ENCODE data around the gene FIGN.

The FIGN gene

DNA sequence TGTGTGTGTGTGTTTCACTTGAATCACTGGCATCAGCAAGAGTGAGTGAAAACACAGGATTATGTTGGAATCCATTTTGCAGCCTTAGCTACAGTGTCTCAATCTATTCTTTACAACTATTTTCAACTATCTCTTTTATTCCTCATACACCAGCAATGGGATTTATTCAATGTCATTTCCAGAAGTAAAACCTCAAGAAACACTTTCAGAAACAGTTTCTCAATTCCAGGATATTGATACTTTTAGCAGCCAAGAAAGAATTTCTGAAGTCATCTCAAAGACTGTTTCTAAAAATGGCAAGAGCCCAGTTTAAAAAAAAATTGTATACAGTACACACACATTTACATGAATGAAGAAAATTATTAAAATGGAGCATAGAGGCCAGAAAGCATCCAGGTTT lies 171.6 kb downstream of the FIGN start:
- H3K9ac ChIP-seq (ENCODE audit: low read depth, low read length), result no peak overlapping the region
- H3K4me2 ChIP-seq (ENCODE audit: insufficient read depth, low read length), result no peak overlapping the region
- no peak overlapping the region for H2AFZ ChIP-seq (ENCODE audit: low read depth, low read length)
- no peak overlapping the region for H3K27ac ChIP-seq (ENCODE audit: low read length)
- DNase-seq, result no peak
- no peaks in the 10 kb centered on the region for H3K27me3 ChIP-seq (ENCODE audit: insufficient read depth, low read length, poor library complexity)
- ATAC-seq (ENCODE audit: insufficient read depth, low read depth), result no peak
- no peaks in the 10 kb centered on the region for H4K20me1 ChIP-seq (ENCODE audit: insufficient read depth, low read length)
- no peak overlapping the region for H3K4me3 ChIP-seq (ENCODE audit: low read depth in 1 of 2, low read length in 2 of 2)
- no peaks in the 10 kb centered on the region for H3K36me3 ChIP-seq (ENCODE audit: insufficient read depth, low read length)
- H3K79me2 ChIP-seq (ENCODE audit: insufficient read depth, low read length), result no peaks in the 10 kb centered on the region
- H3K9me3 ChIP-seq (ENCODE audit: insufficient read depth, low read length, severe bottlenecking), result no peaks in the 10 kb centered on the region
- no peaks in the 10 kb centered on the region for H3K4me1 ChIP-seq (ENCODE audit: insufficient read depth, low read length)
- no peak for TF ChIP-seq EZH2 (IDR thresholded peaks at IDR 0.05; ENCODE audit: borderline replicate concordance, low read depth, low read length, severe bottlenecking)
- no peak for TF ChIP-seq CTCF (IDR thresholded peaks at IDR 0.05; ENCODE audit: borderline replicate concordance, extremely low read depth, low read length, poor library complexity, severe bottlenecking)

- no peaks in the 10 kb centered on the region for H4K20me1 ChIP-seq (ENCODE audit: insufficient read depth, low read length)
- no peaks in the 10 kb centered on the region for H3K9me3 ChIP-seq (ENCODE audit: insufficient read depth, low read length, severe bottlenecking)
- no peaks in the 10 kb centered on the region for H3K27me3 ChIP-seq (ENCODE audit: insufficient read depth, low read length, poor library complexity)
- no peak overlapping the region for H3K4me2 ChIP-seq (ENCODE audit: insufficient read depth, low read length)
- ATAC-seq (ENCODE audit: insufficient read depth, low read depth) (no peak), DNase-seq (no peak)
- no peak overlapping the region for H3K4me3 ChIP-seq (ENCODE audit: low read depth in 1 of 2, low read length in 2 of 2)
- no peaks in the 10 kb centered on the region for H3K36me3 ChIP-seq (ENCODE audit: insufficient read depth, low read length)
- H3K27ac ChIP-seq (ENCODE audit: low read length), result no peak overlapping the region
- no peaks in the 10 kb centered on the region for H3K79me2 ChIP-seq (ENCODE audit: insufficient read depth, low read length)
- TF ChIP-seq EZH2 (IDR thresholded peaks at IDR 0.05; ENCODE audit: borderline replicate concordance, low read depth, low read length, severe bottlenecking), result no peak
- no peak for TF ChIP-seq CTCF (IDR thresholded peaks at IDR 0.05; ENCODE audit: borderline replicate concordance, extremely low read depth, low read length, poor library complexity, severe bottlenecking)
- no peak overlapping the region for H2AFZ ChIP-seq (ENCODE audit: low read depth, low read length)
- H3K4me1 ChIP-seq (ENCODE audit: insufficient read depth, low read length), result no peaks in the 10 kb centered on the region
- no peak overlapping the region for H3K9ac ChIP-seq (ENCODE audit: low read depth, low read length)
Measured at GRCh38 chr2:163563336-163563735, 172.5 kb downstream of the FIGN start.

DNA sequence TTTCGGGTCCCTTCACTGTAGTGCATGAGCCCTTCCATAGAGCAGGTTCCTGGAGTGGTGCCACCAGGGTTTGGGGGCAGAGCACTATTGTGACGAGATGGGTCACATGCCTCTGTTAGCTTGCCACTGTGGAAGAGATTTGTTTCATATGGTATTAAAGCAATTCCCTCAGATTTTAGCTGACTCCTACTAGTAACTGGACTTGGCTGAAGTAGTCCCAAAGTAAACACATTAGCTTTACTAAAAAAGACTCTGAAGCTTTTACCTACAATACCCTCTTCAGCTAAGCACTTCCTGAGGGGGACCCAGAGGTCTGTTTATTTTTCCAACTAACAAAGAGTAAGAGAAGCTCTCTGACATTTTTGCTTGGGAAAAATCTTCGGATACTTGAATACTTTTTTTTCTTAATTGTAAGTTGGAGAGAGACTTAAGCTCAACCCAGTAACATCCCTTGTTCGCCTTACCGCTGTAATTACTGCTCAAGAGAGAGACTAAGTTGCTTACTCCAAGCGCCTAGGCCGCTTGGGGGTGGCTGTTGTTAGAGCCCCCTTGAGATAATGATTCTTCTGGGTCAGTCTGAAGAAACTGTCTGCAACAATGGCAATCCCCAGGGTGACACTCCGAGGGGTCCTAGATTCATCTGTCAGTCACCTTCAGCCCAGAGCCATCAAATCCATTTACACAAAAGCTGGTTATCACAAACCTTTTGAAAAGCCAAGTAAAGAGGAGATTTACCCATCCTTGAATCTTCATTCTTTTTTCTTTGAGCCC lies 177.4 kb downstream of the FIGN start:
- no peak for TF ChIP-seq CTCF (IDR thresholded peaks at IDR 0.05; ENCODE audit: borderline replicate concordance, extremely low read depth, low read length, poor library complexity, severe bottlenecking)
- TF ChIP-seq EZH2 (IDR thresholded peaks at IDR 0.05; ENCODE audit: borderline replicate concordance, low read depth, low read length, severe bottlenecking), result no peak
- Histone ChIP-seq H3K9me3 (ENCODE audit: insufficient read depth, low read length, severe bottlenecking) (no peaks in the 10 kb centered on the region), H3K27ac (ENCODE audit: low read length) (no peak overlapping the region), H3K27me3 (ENCODE audit: insufficient read depth, low read length, poor library complexity) (no peaks in the 10 kb centered on the region), H2AFZ (ENCODE audit: low read depth, low read length) (no peak overlapping the region), H3K4me2 (ENCODE audit: insufficient read depth, low read length) (no peak overlapping the region), H4K20me1 (ENCODE audit: insufficient read depth, low read length) (no peaks in the 10 kb centered on the region), H3K4me3 (ENCODE audit: low read depth in 1 of 2, low read length in 2 of 2) (no peak overlapping the region), H3K36me3 (ENCODE audit: insufficient read depth, low read length) (no peaks in the 10 kb centered on the region), H3K9ac (ENCODE audit: low read depth, low read length) (no peak overlapping the region), H3K79me2 (ENCODE audit: insufficient read depth, low read length) (no peaks in the 10 kb centered on the region), H3K4me1 (ENCODE audit: insufficient read depth, low read length) (no peaks in the 10 kb centered on the region)
- ATAC-seq (ENCODE audit: insufficient read depth, low read depth) (no peak), DNase-seq (no peak)

Measured in DND-41 (cell line).